K562 (cell line): Measurements from ENCODE around the gene FASLG. TPM values are rescaled to one million over a fixed set of nuclear protein-coding genes. Genes with fewer than 3 reads are reported as not detected.

Experiments
- ATAC-seq: fragments of 200-7000 bp; cut with Tn5 transposase; 3 replicates; pipeline ENCODE4 v1.9.1; 2020; ENCODE audit warnings: moderate library complexity
- BruUV-seq: library from RNA; stranded (reverse); fragments of 400-500 nt; replicated peaks from 2 replicates; lab custom pipeline; 2021; lab: Mats Ljungman, UMichigan
- CTCF ChIA-PET: fragments of 300-600 bp; formaldehyde crosslinking; extraction: SDS; loops from one replicate; lab custom pipeline; 2021; ENCODE audit warnings: low intra/inter-chr PET ratio; lab: Yijun Ruan, JAX
- POLR2A ChIA-PET: fragments of 300-600, 350-650 bp; sonication (Branson Sonifier 250); formaldehyde crosslinking; extraction: SDS; loops from one replicate; lab custom pipeline; 2021; ENCODE audit warnings: antibody characterized with exemption, inconsistent platforms; lab: Yijun Ruan, JAX
- DNase-seq, 4 experiments: peaks; one replicate each; pipeline versions ENCODE4 v3.0.0 to v3.0.0-alpha.2; 2011 to 2018; ENCODE audit warnings: low spot score in 3 of 4, mixed read lengths in 3 of 4; ENCODE audit errors: extremely low read depth in 1 of 4
- FAIRE-seq: peaks from 2 replicates; lab custom pipeline; 2011; peaks lifted over from hg19 to GRCh38; lab: Jason Lieb, UNC
- H2AFZ ChIP-seq: 2 replicates; pipeline ENCODE4 v1.6.0; 2011; ENCODE audit warnings: low read depth, low read length, control low read depth, inconsistent platforms
- H3K27ac ChIP-seq: fragments of 200-600 bp; 3 replicates; pipeline ENCODE4 v1.8.0; 2011; ENCODE audit warnings: low read depth, mild to moderate bottlenecking, control low read depth, inconsistent platforms, low read length, moderate library complexity, mixed read lengths; ENCODE audit errors: extremely low read depth
- H3K27me3 ChIP-seq, 2 experiments: fragments of 300-600 bp in 1 of 2; 2 replicates in 1 of 2; 3 replicates in 1 of 2; pipeline versions ENCODE4 v1.6.0 to v1.8.0; 2011; ENCODE audit warnings: inconsistent platforms in 2 of 2, low read length in 2 of 2, mild to moderate bottlenecking in 1 of 2, mixed read lengths in 1 of 2, moderate library complexity in 1 of 2; ENCODE audit not compliant: control insufficient read depth in 2 of 2, insufficient read depth in 2 of 2
- H3K36me3 ChIP-seq: fragments of 300-600 bp; 3 replicates; pipeline ENCODE4 v1.8.0; 2011; ENCODE audit warnings: mild to moderate bottlenecking, low read length, inconsistent platforms; ENCODE audit not compliant: control insufficient read depth, insufficient read depth
- H3K4me1 ChIP-seq, 2 experiments: fragments of 200-600 bp in 1 of 2; replicated peaks in 1 of 2; 2 replicates in 1 of 2; 3 replicates in 1 of 2; pipeline versions ENCODE4 v1.5.1 to v1.8.0; 2011; ENCODE audit warnings: inconsistent platforms in 2 of 2, low read length in 2 of 2, mild to moderate bottlenecking in 1 of 2, mixed read lengths in 1 of 2, moderate library complexity in 1 of 2; ENCODE audit not compliant: control insufficient read depth in 2 of 2, insufficient read depth in 2 of 2
- H3K4me2 ChIP-seq: 2 replicates; pipeline ENCODE4 v1.6.1; 2011; ENCODE audit warnings: low read length, control low read depth, inconsistent platforms, mixed read lengths; ENCODE audit not compliant: insufficient read depth
- H3K4me3 ChIP-seq: fragments of 200-600 bp; sonication (generic), shearing (Covaris generic); 2 replicates; pipeline ENCODE4 v1.5.1; 2016; ENCODE audit warnings: control low read depth, inconsistent platforms
- H3K79me2 ChIP-seq: fragments of 200-600 bp; 3 replicates; pipeline ENCODE4 v1.8.0; 2011; ENCODE audit warnings: low read length, inconsistent platforms; ENCODE audit not compliant: control insufficient read depth, insufficient read depth
- H3K9ac ChIP-seq, 2 experiments: 2 replicates each; pipeline versions ENCODE4 v1.6.0 to v1.6.1; 2011; ENCODE audit warnings: low read depth in 2 of 2, low read length in 2 of 2, control low read depth in 1 of 2, inconsistent platforms in 1 of 2, mild to moderate bottlenecking in 1 of 2, mixed read lengths in 1 of 2; ENCODE audit not compliant: insufficient read depth in 1 of 2
- H3K9me1 ChIP-seq: one replicate; pipeline ENCODE4 v1.6.0; 2011; ENCODE audit warnings: inconsistent platforms, mild to moderate bottlenecking, low read length, moderate library complexity; ENCODE audit not compliant: control insufficient read depth, insufficient read depth
- H3K9me3 ChIP-seq: replicated peaks from 2 replicates; pipeline ENCODE4 v1.5.1; 2011; ENCODE audit warnings: low read depth, low read length, inconsistent platforms; ENCODE audit not compliant: control insufficient read depth, insufficient read depth
- H4K20me1 ChIP-seq: replicated peaks from 2 replicates; pipeline ENCODE4 v1.6.1; 2011; ENCODE audit warnings: low read length, inconsistent platforms, mixed read lengths; ENCODE audit not compliant: control insufficient read depth, insufficient read depth
- CTCFL ChIP-seq: IDR thresholded peaks from 2 replicates; pipeline ENCODE4 v1.6.1; 2011; ENCODE audit warnings: borderline replicate concordance, low read depth, mild to moderate bottlenecking, moderate library complexity, low read length; ENCODE audit not compliant: insufficient read depth, poor library complexity, severe bottlenecking
- SNAPC5 ChIP-seq: fragments of 250-450 bp; sonication (Bioruptor Pico); IDR thresholded peaks from 2 replicates; pipeline ENCODE4 v1.8.0; 2021; ENCODE audit warnings: moderate library complexity, mild to moderate bottlenecking, inconsistent platforms
- ZKSCAN8 ChIP-seq: fragments of 200-800 bp; sonication (Bioruptor generic); IDR thresholded peaks from 2 replicates; pipeline ENCODE4 v1.6.1; 2016; ENCODE audit warnings: missing genetic modification characterization, missing compliant biosample characterization
- ZNF57 ChIP-seq: fragments of 450-650 bp; formaldehyde crosslinking; IDR thresholded peaks from 2 replicates; pipeline ENCODE4 v1.4.0; 2020; ENCODE audit warnings: mild to moderate bottlenecking, moderate library complexity
- WGBS: fragments of 100-300 bp; shearing (Covaris generic); methylation state at CpG from one replicate; pipeline ENCODE4 v1.1.6; 2016; ENCODE audit warnings: low coverage, mixed read lengths; ENCODE audit not compliant: insufficient coverage; ENCODE audit errors: missing lambda C conversion rate; 5-methylcytosine and 5-hydroxymethylcytosine counted together
- in situ Hi-C: fragments of 300-500 bp; cut with MboI; formaldehyde crosslinking; loops from 4 replicates; pipeline ENCODE4 v1.15.0; 2018; ENCODE audit warnings: inconsistent platforms, mixed read lengths
- intact Hi-C: fragments of 100-400 bp; cut with micrococcal nuclease; formaldehyde crosslinking; loops from 2 replicates; pipeline ENCODE4 v1.14.2; 2022
- polyA plus RNA-seq, 8 experiments: library from polyadenylated mRNA; depleted of rRNA in 4 of 8; stranded (reverse) in 5 of 8; unstranded in 3 of 8; fragments of >200 nt; fragmentation: Nextera tagmentation in 2 of 8; fragmentation: Illumina TruSeq in 1 of 8; extraction: Ambion mirVana in 2 of 8; extraction: Trizol in 1 of 8; gene quantifications; 2 replicates each; pipeline versions ENCODE4 v1.2.1 to v1.2.3, GENCODE V29; 2011 to 2014; ENCODE audit warnings: inconsistent platforms in 1 of 8, missing spikeins in 1 of 8
- total RNA-seq, 7 experiments: library from RNA; depleted of rRNA in 6 of 7; stranded (reverse); fragments of >200 nt in 6 of 7; fragmentation: Illumina TruSeq in 2 of 7; extraction: Trizol in 2 of 7; gene quantifications; 2 replicates each; pipeline versions ENCODE4 v1.2.1 to v1.2.3, GENCODE V29; 2011 to 2021; ENCODE audit warnings: low replicate concordance in 1 of 7

Gene FASLG
- total and polyA plus RNA-seq, 9 of the 15 experiments (the other 6 are each of a cell fraction or from before 2014, with no cell fraction given) = not detected

DNA sequence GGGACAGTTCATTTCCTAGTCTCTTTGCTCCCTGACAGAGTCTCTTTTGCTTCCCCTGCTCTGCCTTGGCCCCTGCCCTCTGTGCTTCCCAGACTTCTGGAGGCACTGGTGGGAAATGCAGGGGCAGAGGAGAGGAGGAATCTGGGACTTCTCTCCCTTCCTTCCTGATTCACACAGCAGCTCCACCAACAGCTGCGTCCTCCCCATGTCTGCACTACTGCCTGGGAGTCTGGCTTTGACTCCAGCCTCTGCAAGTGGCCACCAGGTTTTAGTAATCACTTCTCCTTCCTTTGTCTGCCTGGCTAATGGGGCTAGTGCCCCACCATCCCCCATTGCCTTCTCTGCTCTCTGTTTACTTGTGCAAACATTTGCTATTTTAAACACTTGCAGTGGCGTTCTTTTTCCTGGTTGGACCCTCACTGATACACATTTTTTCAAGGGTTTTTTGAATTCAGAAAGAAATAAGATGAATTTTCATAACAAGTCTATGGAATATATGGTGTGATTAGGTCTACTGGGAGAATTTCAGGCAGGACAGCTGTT lies 21.9 kb downstream of the FASLG start:
- no peak overlapping the region for H3K9ac ChIP-seq
- intact Hi-C loops = no loop called here
- no TSS peak for BruUV-seq
- H3K27ac ChIP-seq = no peak overlapping the region
- H4K20me1 ChIP-seq = no peaks in the 10 kb centered on the region
- no peaks in the 10 kb centered on the region for H3K9me1 ChIP-seq
- in situ Hi-C loops = no loop called here
- TF ChIP-seq ZKSCAN8 (CRISPR knock-in tag) (no peak), SNAPC5 (CRISPR knock-in tag) (no peak), ZNF57 (CRISPR knock-in tag) (no peak), CTCFL (no peak)
- ChIA-PET POLR2A (no interaction called here), CTCF (no interaction called here)
- no peaks in the 10 kb centered on the region; the same call in 1 of the 2 replicates for H3K9me3 ChIP-seq
- no peaks in the 10 kb centered on the region for H3K27me3 ChIP-seq
- ATAC-seq (no peak; the same call in 2 of the 3 replicates), DNase-seq (no peak), FAIRE-seq (no peak)
- H3K4me2 ChIP-seq = no peak overlapping the region
- H3K79me2 ChIP-seq = no peaks in the 10 kb centered on the region
- no peak overlapping the region for H3K4me3 ChIP-seq
- WGBS = 21% methylated on average over 2 of the region's 2 CpGs
- peaks cover 0 to 6% of the 10 kb centered on the region in 2 experiments; a peak in 2 of 5 replicates for H3K4me1 ChIP-seq
- peak overlapping the region; percentile 5; the same call in 1 of the 2 replicates for H2AFZ ChIP-seq
- H3K36me3 ChIP-seq = no peaks in the 10 kb centered on the region
